ENCODE data around the gene MYO5B.

DNA sequence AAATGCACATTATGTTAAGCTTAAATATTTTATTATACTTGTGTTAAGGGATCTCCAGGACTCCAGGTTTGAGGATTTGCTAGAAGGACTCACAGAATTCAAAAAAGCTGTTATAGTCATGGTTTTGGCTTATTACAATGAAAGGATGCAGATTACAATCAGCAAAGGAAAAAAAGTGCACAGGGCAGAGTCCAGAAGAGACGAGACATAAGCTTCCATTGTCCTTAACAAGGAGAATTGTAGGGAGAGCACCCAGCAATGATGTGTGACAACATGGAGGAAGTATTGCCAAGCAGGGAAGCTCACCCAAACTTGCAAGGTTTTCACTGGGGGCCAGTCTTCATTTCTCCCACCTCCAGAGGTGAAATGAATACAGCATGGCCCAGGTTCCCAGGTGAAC is 12.8 kb upstream of the MYO5B start:
- TF ChIP-seq, protein P1, sequence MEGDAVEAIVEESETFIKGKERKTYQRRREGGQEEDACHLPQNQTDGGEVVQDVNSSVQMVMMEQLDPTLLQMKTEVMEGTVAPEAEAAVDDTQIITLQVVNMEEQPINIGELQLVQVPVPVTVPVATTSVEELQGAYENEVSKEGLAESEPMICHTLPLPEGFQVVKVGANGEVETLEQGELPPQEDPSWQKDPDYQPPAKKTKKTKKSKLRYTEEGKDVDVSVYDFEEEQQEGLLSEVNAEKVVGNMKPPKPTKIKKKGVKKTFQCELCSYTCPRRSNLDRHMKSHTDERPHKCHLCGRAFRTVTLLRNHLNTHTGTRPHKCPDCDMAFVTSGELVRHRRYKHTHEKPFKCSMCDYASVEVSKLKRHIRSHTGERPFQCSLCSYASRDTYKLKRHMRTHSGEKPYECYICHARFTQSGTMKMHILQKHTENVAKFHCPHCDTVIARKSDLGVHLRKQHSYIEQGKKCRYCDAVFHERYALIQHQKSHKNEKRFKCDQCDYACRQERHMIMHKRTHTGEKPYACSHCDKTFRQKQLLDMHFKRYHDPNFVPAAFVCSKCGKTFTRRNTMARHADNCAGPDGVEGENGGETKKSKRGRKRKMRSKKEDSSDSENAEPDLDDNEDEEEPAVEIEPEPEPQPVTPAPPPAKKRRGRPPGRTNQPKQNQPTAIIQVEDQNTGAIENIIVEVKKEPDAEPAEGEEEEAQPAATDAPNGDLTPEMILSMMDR (IDR thresholded peaks at IDR 0.05), result no peak
- no peak for TF ChIP-seq POLR2A (IDR thresholded peaks at IDR 0.05)

Measured in thyroid gland (tissue), 4 donors.